ENCODE measurements around the gene LITAF. TPM values are rescaled to one million over a fixed set of nuclear protein-coding genes. Genes with fewer than 3 reads are reported as not detected.

LITAF gene
- total RNA-seq, 2 experiments from 2014 or later: 171 to 174 TPM

GRCh38 chr16:11618107-11618717 lies 31.5 kb upstream of the LITAF start:
- intact Hi-C loops (cut with micrococcal nuclease): no loop called here
- no peak overlapping the region for H3K4me3 Mint-ChIP-seq
- H3K9me3 Mint-ChIP-seq: peaks cover 6% of the 10 kb centered on the region
- DNase-seq: no peak
- no peaks in the 10 kb centered on the region for H3K27me3 Mint-ChIP-seq (ENCODE audit: low read depth)
- H3K27ac Mint-ChIP-seq: no peak overlapping the region
- peaks cover 58% of the 10 kb centered on the region for H3K4me1 Mint-ChIP-seq (ENCODE audit: low read depth)
- peaks cover 1% of the 10 kb centered on the region for H3K36me3 Mint-ChIP-seq (ENCODE audit: low read depth)
- CTCF ChIA-PET: interaction anchor here (0.8 kb wide), 1 partner anchor 21 kb away, joined by 3 read pairs; no protein-coding TSS in a partner anchor

GRCh38 chr16:11615748-11616447 lies 29.2 kb upstream of the LITAF start:
- CTCF ChIA-PET: interaction anchor here (1.4 to 1.7 kb wide), 2 partner anchors 25 to 84 kb away, joined by 3 to 5 read pairs; no protein-coding TSS in a partner anchor
- Mint-ChIP-seq H3K4me1 (ENCODE audit: low read depth) (peaks cover 41% of the 10 kb centered on the region), H3K4me3 (no peak overlapping the region), H3K27me3 (ENCODE audit: low read depth) (no peaks in the 10 kb centered on the region), H3K9me3 (peaks cover 6% of the 10 kb centered on the region), H3K36me3 (ENCODE audit: low read depth) (peaks cover 1% of the 10 kb centered on the region), H3K27ac (no peak overlapping the region)
- intact Hi-C loops (cut with micrococcal nuclease): loop anchor here (2.0 kb wide), 1 partner anchor 31 kb away; no protein-coding TSS in a partner anchor
- DNase-seq: no peak

GRCh38 chr16:11614587-11615175 lies 28.0 kb upstream of the LITAF start:
- no peak overlapping the region for H3K27ac Mint-ChIP-seq
- intact Hi-C loops (cut with micrococcal nuclease): no loop called here

GRCh38 chr16:11613381-11614303 lies 26.9 kb upstream of the LITAF start:
- Mint-ChIP-seq H3K4me3 (no peak overlapping the region), H3K36me3 (ENCODE audit: low read depth) (no peaks in the 10 kb centered on the region), H3K27ac (no peak overlapping the region), H3K4me1 (ENCODE audit: low read depth) (peaks cover 28% of the 10 kb centered on the region), H3K27me3 (ENCODE audit: low read depth) (no peaks in the 10 kb centered on the region), H3K9me3 (no peaks in the 10 kb centered on the region)
- intact Hi-C loops (cut with micrococcal nuclease): no loop called here
- no peak for DNase-seq
- CTCF ChIA-PET: interaction anchor here (0.9 kb wide), 1 partner anchor 16 kb away, joined by 4 read pairs; no protein-coding TSS in a partner anchor

More at GRCh38 chr16:11614587-11615175, 28.0 kb upstream of the LITAF start:
- H3K9me3 Mint-ChIP-seq: no peaks in the 10 kb centered on the region
- CTCF ChIA-PET: interaction anchor here (0.6 to 1.7 kb wide), 2 partner anchors 83 to 158 kb away, joined by 3 to 5 read pairs; no protein-coding TSS in a partner anchor
- H3K4me1 Mint-ChIP-seq (ENCODE audit: low read depth): peaks cover 32% of the 10 kb centered on the region
- H3K36me3 Mint-ChIP-seq (ENCODE audit: low read depth): no peaks in the 10 kb centered on the region
- no peak for DNase-seq
- no peak overlapping the region for H3K4me3 Mint-ChIP-seq
- H3K27me3 Mint-ChIP-seq (ENCODE audit: low read depth): no peaks in the 10 kb centered on the region

GRCh38 chr16:11612665-11613025 lies 25.9 kb upstream of the LITAF start:
- no peaks in the 10 kb centered on the region for H3K27me3 Mint-ChIP-seq (ENCODE audit: low read depth)
- no peak overlapping the region for H3K27ac Mint-ChIP-seq

GRCh38 chr16:11611871-11612664 lies 25.3 kb upstream of the LITAF start:
- peaks cover 22% of the 10 kb centered on the region for H3K4me1 Mint-ChIP-seq (ENCODE audit: low read depth)
- no peak overlapping the region for H3K27ac Mint-ChIP-seq
- no peak for DNase-seq
- no peaks in the 10 kb centered on the region for H3K27me3 Mint-ChIP-seq (ENCODE audit: low read depth)
- H3K9me3 Mint-ChIP-seq: no peaks in the 10 kb centered on the region
- intact Hi-C loops (cut with micrococcal nuclease): no loop called here
- no peaks in the 10 kb centered on the region for H3K36me3 Mint-ChIP-seq (ENCODE audit: low read depth)
- H3K4me3 Mint-ChIP-seq: no peak overlapping the region
- CTCF ChIA-PET: interaction anchor here (0.5 kb wide), 1 partner anchor 132 kb away, joined by 3 read pairs; no protein-coding TSS in a partner anchor

More at GRCh38 chr16:11612665-11613025, 25.9 kb upstream of the LITAF start:
- H3K36me3 Mint-ChIP-seq (ENCODE audit: low read depth): no peaks in the 10 kb centered on the region
- intact Hi-C loops (cut with micrococcal nuclease): no loop called here
- no peak overlapping the region for H3K4me3 Mint-ChIP-seq
- DNase-seq: no peak
- H3K4me1 Mint-ChIP-seq (ENCODE audit: low read depth): peaks cover 24% of the 10 kb centered on the region
- CTCF ChIA-PET: interaction anchor here (0.9 kb wide), 1 partner anchor 15 kb away, joined by 4 read pairs; no protein-coding TSS in a partner anchor
- H3K9me3 Mint-ChIP-seq: no peaks in the 10 kb centered on the region

- CTCF ChIA-PET: interaction anchor here (1.1 kb wide), 1 partner anchor 206 kb away, joined by 3 read pairs; no protein-coding TSS in a partner anchor
- Mint-ChIP-seq H3K4me3 (no peak overlapping the region), H3K9me3 (no peaks in the 10 kb centered on the region)
Measured at GRCh38 chr16:11610580-11610979, 23.9 kb upstream of the LITAF start.

GRCh38 chr16:11610121-11610505 lies 23.4 kb upstream of the LITAF start:
- no peak for DNase-seq
- peaks cover 8% of the 10 kb centered on the region for H3K4me1 Mint-ChIP-seq (ENCODE audit: low read depth)
- intact Hi-C loops (cut with micrococcal nuclease): no loop called here
- no peak overlapping the region for H3K4me3 Mint-ChIP-seq
- H3K27me3 Mint-ChIP-seq (ENCODE audit: low read depth): no peaks in the 10 kb centered on the region
- CTCF ChIA-PET: interaction anchor here (1.1 kb wide), 1 partner anchor 205 kb away, joined by 3 read pairs; no protein-coding TSS in a partner anchor
- no peaks in the 10 kb centered on the region for H3K9me3 Mint-ChIP-seq
- H3K36me3 Mint-ChIP-seq (ENCODE audit: low read depth): no peaks in the 10 kb centered on the region
- H3K27ac Mint-ChIP-seq: no peak overlapping the region

More at GRCh38 chr16:11610580-11610979, 23.9 kb upstream of the LITAF start:
- Mint-ChIP-seq H3K27ac (no peak overlapping the region), H3K4me1 (ENCODE audit: low read depth) (peaks cover 11% of the 10 kb centered on the region), H3K27me3 (ENCODE audit: low read depth) (no peaks in the 10 kb centered on the region), H3K36me3 (ENCODE audit: low read depth) (no peaks in the 10 kb centered on the region)
- intact Hi-C loops (cut with micrococcal nuclease): no loop called here
- no peak for DNase-seq

- intact Hi-C loops (cut with micrococcal nuclease): no loop called here
- no peak overlapping the region for H3K27ac Mint-ChIP-seq
- no peak overlapping the region for H3K4me3 Mint-ChIP-seq
- H3K4me1 Mint-ChIP-seq (ENCODE audit: low read depth): peaks cover 3% of the 10 kb centered on the region
- H3K36me3 Mint-ChIP-seq (ENCODE audit: low read depth): no peaks in the 10 kb centered on the region
- no peak for DNase-seq
- H3K9me3 Mint-ChIP-seq: no peaks in the 10 kb centered on the region
- H3K27me3 Mint-ChIP-seq (ENCODE audit: low read depth): no peaks in the 10 kb centered on the region
- CTCF ChIA-PET: interaction anchor here (0.6 kb wide), 1 partner anchor 27 kb away, joined by 3 read pairs; no protein-coding TSS in a partner anchor
Measured at GRCh38 chr16:11609474-11610120, 22.9 kb upstream of the LITAF start.

GRCh38 chr16:11605891-11606290 lies 19.2 kb upstream of the LITAF start:
- Mint-ChIP-seq H3K4me1 (ENCODE audit: low read depth) (peaks cover 3% of the 10 kb centered on the region), H3K27ac (no peak overlapping the region), H3K36me3 (ENCODE audit: low read depth) (no peaks in the 10 kb centered on the region), H3K9me3 (no peaks in the 10 kb centered on the region), H3K27me3 (ENCODE audit: low read depth) (no peaks in the 10 kb centered on the region), H3K4me3 (no peak overlapping the region)
- intact Hi-C loops (cut with micrococcal nuclease): no loop called here
- CTCF ChIA-PET: no interaction called here
- no peak for DNase-seq

GRCh38 chr16:11605564-11605886 lies 18.8 kb upstream of the LITAF start:
- no peak overlapping the region for H3K27ac Mint-ChIP-seq
- intact Hi-C loops (cut with micrococcal nuclease): no loop called here
- H3K9me3 Mint-ChIP-seq: no peaks in the 10 kb centered on the region
- DNase-seq: no peak
- no peaks in the 10 kb centered on the region for H3K27me3 Mint-ChIP-seq (ENCODE audit: low read depth)
- H3K4me3 Mint-ChIP-seq: no peak overlapping the region
- peaks cover 3% of the 10 kb centered on the region for H3K4me1 Mint-ChIP-seq (ENCODE audit: low read depth)
- CTCF ChIA-PET: no interaction called here
- H3K36me3 Mint-ChIP-seq (ENCODE audit: low read depth): no peaks in the 10 kb centered on the region
